Tibial nerve (tissue), 4 donors: ENCODE results near the gene NUP54. TPM values are rescaled to one million over a fixed set of nuclear protein-coding genes. Genes with fewer than 3 reads are reported as not detected.

ENCODE experiments used
- DNase-seq, 2 donors: peaks; one replicate each; pipeline ENCODE4 v3.0.0-alpha.2; 2019; ENCODE audit warnings: low spot score in 2 of 2
- H3K27ac ChIP-seq, 4 donors: fragments of 200-600 bp; sonication (generic) in 3 of 4; one replicate each; pipeline ENCODE4 v1.5.1; 2017 to 2019; ENCODE audit warnings: mild to moderate bottlenecking in 1 of 4
- H3K27me3 ChIP-seq, 2 donors: fragments of 200-600 bp; sonication (generic) in 1 of 2; one replicate each; pipeline versions ENCODE4 v1.5.1 to v1.6.0; 2017 to 2019
- H3K36me3 ChIP-seq, 3 donors: fragments of 200-600 bp; sonication (generic); one replicate each; pipeline ENCODE4 v1.5.1; 2018 to 2019
- H3K4me1 ChIP-seq, 4 donors: fragments of 200-600 bp; sonication (generic) in 3 of 4; one replicate each; pipeline ENCODE4 v1.5.1; 2017 to 2019
- H3K4me3 ChIP-seq, 4 donors: fragments of 200-600 bp; sonication (generic) in 3 of 4; one replicate each; pipeline ENCODE4 v1.5.1; 2017 to 2019; ENCODE audit warnings: mild to moderate bottlenecking in 1 of 4, moderate library complexity in 1 of 4
- H3K9me3 ChIP-seq, 4 donors: fragments of 200-600 bp; sonication (generic) in 3 of 4; one replicate each; pipeline ENCODE4 v1.5.1; 2017 to 2019
- EP300 ChIP-seq, 2 donors: sonication (generic); formaldehyde crosslinking; IDR thresholded peaks; one replicate each; pipeline ENCODE4 v1.6.1; 2017; ENCODE audit warnings: antibody characterized with exemption in 2 of 2, mild to moderate bottlenecking in 1 of 2
- POLR2A ChIP-seq, 2 donors: fragments of 450-650 bp; IDR thresholded peaks; one replicate each; pipeline ENCODE4 v1.6.1; 2017; ENCODE audit warnings: antibody characterized with exemption in 2 of 2, mild to moderate bottlenecking in 2 of 2, moderate library complexity in 2 of 2
- WGBS, 2 donors: methylation state at CpG; one replicate each; pipeline ENCODE4 v1.1.5; 2018; 5-methylcytosine and 5-hydroxymethylcytosine counted together
- total RNA-seq, 4 donors: library from RNA; depleted of rRNA; stranded (reverse); fragments of >200 nt; gene quantifications; one replicate each; pipeline ENCODE4 v1.1.0, GENCODE V29; 2016
- TF ChIP-seq, protein P1 (sequence below), 5 experiments: fragments of 200-600 bp in 3 of 5; fragments of 450-650 bp in 2 of 5; sonication (generic) in 3 of 5; IDR thresholded peaks; one replicate each; pipeline ENCODE4 v1.5.1; 2016 to 2019; ENCODE audit warnings: antibody characterized with exemption in 5 of 5, mild to moderate bottlenecking in 3 of 5, moderate library complexity in 2 of 5

NUP54 gene
- total RNA-seq, 4 donors from 2014 or later = 27.5 to 39.6 (median 31.8) TPM

DNA sequence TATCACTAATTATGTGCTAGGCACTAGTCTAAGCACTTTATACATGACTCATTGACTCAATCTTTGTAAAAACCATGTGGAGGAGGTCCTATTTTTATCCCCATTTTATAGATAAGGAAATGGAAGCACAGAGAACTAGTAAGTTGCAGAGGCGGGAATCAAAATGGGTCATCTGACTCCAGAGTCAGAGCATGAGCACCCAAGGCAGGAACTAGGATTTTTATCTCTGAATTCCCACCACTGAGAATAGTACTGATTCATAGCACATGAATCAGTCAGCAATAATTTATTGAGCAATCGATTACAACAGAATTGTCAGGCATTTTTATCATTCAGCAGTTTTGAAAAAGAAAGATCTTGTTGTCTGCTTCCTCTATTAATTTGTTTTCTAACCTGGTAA lies 46.1 kb upstream of the NUP54 start:
- peaks cover 0 to 3% (median 0%) of the 10 kb centered on the region in 4 donors for H3K9me3 ChIP-seq
- H3K4me1 ChIP-seq = peaks cover 4 to 76% (median 49%) of the 10 kb centered on the region in 4 donors
- WGBS, 2 donors = 43 to 56% methylated on average over 2 of the region's 2 CpGs
- no peak overlapping the region for H3K4me3 ChIP-seq
- no peaks in the 10 kb centered on the region for H3K27me3 ChIP-seq
- H3K36me3 ChIP-seq = peaks cover 0 to 53% (median 0%) of the 10 kb centered on the region in 3 donors
- peak overlapping the region in 3 of 4 donors; percentile 77 to 91 (median 89) for H3K27ac ChIP-seq
- TF ChIP-seq POLR2A (IDR thresholded peaks at IDR 0.05) = no peak
- TF ChIP-seq, protein P1, sequence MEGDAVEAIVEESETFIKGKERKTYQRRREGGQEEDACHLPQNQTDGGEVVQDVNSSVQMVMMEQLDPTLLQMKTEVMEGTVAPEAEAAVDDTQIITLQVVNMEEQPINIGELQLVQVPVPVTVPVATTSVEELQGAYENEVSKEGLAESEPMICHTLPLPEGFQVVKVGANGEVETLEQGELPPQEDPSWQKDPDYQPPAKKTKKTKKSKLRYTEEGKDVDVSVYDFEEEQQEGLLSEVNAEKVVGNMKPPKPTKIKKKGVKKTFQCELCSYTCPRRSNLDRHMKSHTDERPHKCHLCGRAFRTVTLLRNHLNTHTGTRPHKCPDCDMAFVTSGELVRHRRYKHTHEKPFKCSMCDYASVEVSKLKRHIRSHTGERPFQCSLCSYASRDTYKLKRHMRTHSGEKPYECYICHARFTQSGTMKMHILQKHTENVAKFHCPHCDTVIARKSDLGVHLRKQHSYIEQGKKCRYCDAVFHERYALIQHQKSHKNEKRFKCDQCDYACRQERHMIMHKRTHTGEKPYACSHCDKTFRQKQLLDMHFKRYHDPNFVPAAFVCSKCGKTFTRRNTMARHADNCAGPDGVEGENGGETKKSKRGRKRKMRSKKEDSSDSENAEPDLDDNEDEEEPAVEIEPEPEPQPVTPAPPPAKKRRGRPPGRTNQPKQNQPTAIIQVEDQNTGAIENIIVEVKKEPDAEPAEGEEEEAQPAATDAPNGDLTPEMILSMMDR (IDR thresholded peaks at IDR 0.05) = no peak
- peak in 1 of 2 donors; percentile 79 for TF ChIP-seq EP300 (IDR thresholded peaks at IDR 0.05)
- no peak for DNase-seq

DNA sequence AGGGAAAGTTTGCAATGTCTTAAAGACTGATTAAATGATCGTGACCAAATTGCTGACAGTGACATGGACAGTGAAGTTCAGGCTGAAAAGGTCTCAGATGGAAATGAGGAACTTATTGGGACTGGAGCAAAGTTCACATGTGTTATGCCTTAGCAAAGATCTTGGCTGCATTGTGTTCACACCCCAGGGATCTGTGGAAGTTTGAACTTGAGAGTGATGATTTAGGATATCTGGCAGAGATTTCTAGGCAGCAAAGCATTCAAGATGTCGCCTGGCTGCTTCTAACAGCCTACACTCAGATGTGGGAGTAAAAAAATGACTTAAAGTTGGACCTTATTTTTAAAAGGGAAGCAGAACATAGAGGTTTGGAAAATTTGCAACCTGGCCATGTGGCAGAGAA lies 44.0 kb upstream of the NUP54 start:
- Histone ChIP-seq H3K36me3 (peaks cover 0 to 53% (median 0%) of the 10 kb centered on the region in 3 donors), H3K9me3 (peaks cover 0 to 3% (median 0%) of the 10 kb centered on the region in 4 donors), H3K4me3 (no peak overlapping the region), H3K27me3 (no peaks in the 10 kb centered on the region), H3K4me1 (peaks cover 0 to 72% (median 29%) of the 10 kb centered on the region in 4 donors), H3K27ac (peak overlapping the region in 1 of 4 donors; percentile 4)
- TF ChIP-seq EP300 (IDR thresholded peaks at IDR 0.05) = no peak
- TF ChIP-seq, protein P1 (IDR thresholded peaks at IDR 0.05) = no peak
- no peak for TF ChIP-seq POLR2A (IDR thresholded peaks at IDR 0.05)
- no peak for DNase-seq
- 62% methylated on average over 2 of the region's 2 CpGs for WGBS, 2 donors

DNA sequence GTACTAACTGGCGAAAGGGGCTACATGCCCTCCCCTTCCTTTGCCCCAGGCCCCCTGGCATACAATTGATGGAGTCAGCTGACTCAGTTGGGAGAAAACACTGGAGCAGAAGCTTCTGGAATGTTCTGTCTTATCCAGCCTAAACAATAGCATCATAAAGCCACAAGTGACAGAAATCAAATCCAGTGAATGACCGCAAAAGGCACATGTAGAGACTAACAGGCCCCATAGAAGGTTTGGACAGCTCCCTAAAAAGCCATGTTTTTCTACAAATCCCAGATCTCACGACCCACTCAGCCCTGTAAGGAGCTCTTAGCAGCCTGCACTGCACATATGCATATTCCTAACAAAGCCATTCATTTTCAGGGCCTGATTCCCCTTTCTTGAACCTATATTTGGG lies 40.4 kb upstream of the NUP54 start:
- no peak for DNase-seq
- no peaks in the 10 kb centered on the region for H3K27me3 ChIP-seq
- no peak overlapping the region for H3K4me3 ChIP-seq
- peaks cover 0 to 3% (median 0%) of the 10 kb centered on the region in 4 donors for H3K9me3 ChIP-seq
- peak overlapping the region in 1 of 4 donors; percentile 33 for H3K27ac ChIP-seq
- peaks cover 0 to 41% (median 3%) of the 10 kb centered on the region in 3 donors for H3K36me3 ChIP-seq
- H3K4me1 ChIP-seq = peaks cover 0 to 42% (median 3%) of the 10 kb centered on the region in 4 donors
- WGBS, 2 donors = 55 to 70% methylated on average over 3 of the region's 3 CpGs
- no peak for TF ChIP-seq POLR2A (IDR thresholded peaks at IDR 0.05)
- TF ChIP-seq EP300 (IDR thresholded peaks at IDR 0.05) = no peak
- TF ChIP-seq, protein P1 (IDR thresholded peaks at IDR 0.05) = no peak

DNA sequence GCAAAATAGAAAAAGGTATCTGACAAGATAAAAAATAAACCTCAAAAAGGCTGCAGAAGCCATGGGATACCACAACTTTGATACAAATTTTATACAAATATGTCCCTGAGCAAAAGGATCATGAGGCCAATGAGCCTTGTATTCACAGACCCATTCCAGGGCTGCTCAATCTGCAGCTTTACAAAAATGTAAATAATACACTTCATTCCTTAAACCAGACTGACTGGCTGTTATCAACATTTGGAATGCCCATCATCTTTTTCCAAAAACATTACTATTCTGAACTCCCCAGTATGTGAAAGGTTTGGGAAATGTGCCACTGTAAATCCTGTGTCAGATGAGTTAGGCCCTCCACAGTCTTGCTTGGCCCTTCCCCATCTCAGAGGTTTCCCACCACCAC lies 40.0 kb upstream of the NUP54 start:
- peak overlapping the region in 1 of 4 donors; percentile 33 for H3K27ac ChIP-seq
- H3K36me3 ChIP-seq = peaks cover 0 to 37% (median 3%) of the 10 kb centered on the region in 3 donors
- H3K9me3 ChIP-seq = peaks cover 0 to 3% (median 0%) of the 10 kb centered on the region in 4 donors
- DNase-seq = no peak
- H3K4me1 ChIP-seq = peaks cover 0 to 41% (median 3%) of the 10 kb centered on the region in 4 donors
- H3K4me3 ChIP-seq = no peak overlapping the region
- no peaks in the 10 kb centered on the region for H3K27me3 ChIP-seq
- TF ChIP-seq, protein P1 (IDR thresholded peaks at IDR 0.05) = no peak
- TF ChIP-seq EP300 (IDR thresholded peaks at IDR 0.05) = no peak
- TF ChIP-seq POLR2A (IDR thresholded peaks at IDR 0.05) = no peak

DNA sequence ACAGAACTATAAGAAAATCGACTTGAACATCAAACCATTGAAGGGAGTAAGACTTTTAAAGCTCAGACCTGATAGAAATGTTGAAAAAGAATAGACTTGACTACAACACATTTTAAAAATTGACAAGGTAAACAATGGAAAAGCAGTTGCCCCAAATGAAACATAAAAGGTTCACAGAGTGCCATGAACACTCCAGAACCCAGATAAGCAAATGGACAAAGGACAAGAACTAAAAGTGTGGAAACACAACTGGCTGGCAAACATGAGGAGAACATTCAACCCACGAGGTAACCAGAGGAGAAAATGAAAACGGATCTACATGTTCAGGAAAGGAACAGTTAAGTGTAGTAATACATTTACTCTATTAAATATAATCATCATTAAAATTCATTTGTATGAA lies 39.0 kb upstream of the NUP54 start:
- Histone ChIP-seq H3K27me3 (no peaks in the 10 kb centered on the region), H3K27ac (no peak overlapping the region), H3K9me3 (no peaks in the 10 kb centered on the region), H3K4me1 (peaks cover 0 to 38% (median 2%) of the 10 kb centered on the region in 4 donors), H3K4me3 (no peak overlapping the region), H3K36me3 (peaks cover 0 to 27% (median 3%) of the 10 kb centered on the region in 3 donors)
- DNase-seq = no peak
- TF ChIP-seq, protein P1 (IDR thresholded peaks at IDR 0.05) = no peak
- TF ChIP-seq EP300 (IDR thresholded peaks at IDR 0.05) (no peak), POLR2A (IDR thresholded peaks at IDR 0.05) (no peak)
- 62 to 64% methylated on average over 3 of the region's 3 CpGs for WGBS, 2 donors
